BLaER1 treated with 17β-estradiol and CSF1 and Interleukin-3, amounts not matched to agents 10 nM and 100 nM (cell line): ENCODE data around the gene CKMT2.
"Not testable (repeated sequence)": the region's sequence is repeated elsewhere in the genome, so short reads cannot be mapped to it uniquely, and the experiment has no call there.

Experiments used
- H3K27ac ChIP-seq, 11 experiments: shearing (Covaris generic); formaldehyde crosslinking; 2 replicates each; pipeline ENCODE4 v1.8.1; 2022
- H3K27me3 ChIP-seq, 11 experiments: shearing (Covaris generic); formaldehyde crosslinking; 2 replicates each; pipeline ENCODE4 v1.8.1; 2022
- H3K36me3 ChIP-seq, 11 experiments: shearing (Covaris generic); formaldehyde crosslinking; 2 replicates each; pipeline ENCODE4 v1.8.1; 2022
- H3K4me1 ChIP-seq, 10 experiments: shearing (Covaris generic); formaldehyde crosslinking; 2 replicates each; pipeline ENCODE4 v1.8.1; 2022
- H3K4me2 ChIP-seq, 11 experiments: shearing (Covaris generic); formaldehyde crosslinking; 2 replicates each; pipeline ENCODE4 v1.8.1; 2022
- H3K4me3 ChIP-seq, 10 experiments: shearing (Covaris generic); formaldehyde crosslinking; 2 replicates each; pipeline ENCODE4 v1.8.1; 2022
- H3K9ac ChIP-seq, 11 experiments: shearing (Covaris generic); formaldehyde crosslinking; 2 replicates each; pipeline ENCODE4 v1.8.1; 2022
- H3K9me3 ChIP-seq, 11 experiments: shearing (Covaris generic); formaldehyde crosslinking; replicated peaks in 1 of 11; 2 replicates each; pipeline ENCODE4 v1.8.1; 2022
- H4K20me1 ChIP-seq, 11 experiments: shearing (Covaris generic); formaldehyde crosslinking; 2 replicates each; pipeline ENCODE4 v1.8.1; 2022
- Cebpa-rat ChIP-seq, 11 experiments: shearing (Covaris generic); IDR thresholded peaks; 2 replicates each; pipeline ENCODE4 v1.8.1; 2022

Gene CKMT2

GRCh38 chr5:81252904-81253303 is 19.8 kb downstream of the CKMT2 start:
- Histone ChIP-seq H3K4me1 (peaks cover 0 to 5% (median 0%) of the 10 kb centered on the region in 10 experiments; a peak in 4 of 20 replicates), H3K4me3 (no peak overlapping the region), H3K27me3 (no peaks in the 10 kb centered on the region), H3K9ac (no peak overlapping the region), H3K9me3 (peaks cover 0 to 13% (median 0%) of the 10 kb centered on the region in 11 experiments; a peak in 4 of 22 replicates), H3K4me2 (no peak overlapping the region), H3K27ac (no peak overlapping the region), H4K20me1 (no peaks in the 10 kb centered on the region), H3K36me3 (peaks cover 0 to 20% (median 7%) of the 10 kb centered on the region in 11 experiments; a peak in 8 of 22 replicates)
- no peak for TF ChIP-seq Cebpa-rat (IDR thresholded peaks at IDR 0.05)

DNA sequence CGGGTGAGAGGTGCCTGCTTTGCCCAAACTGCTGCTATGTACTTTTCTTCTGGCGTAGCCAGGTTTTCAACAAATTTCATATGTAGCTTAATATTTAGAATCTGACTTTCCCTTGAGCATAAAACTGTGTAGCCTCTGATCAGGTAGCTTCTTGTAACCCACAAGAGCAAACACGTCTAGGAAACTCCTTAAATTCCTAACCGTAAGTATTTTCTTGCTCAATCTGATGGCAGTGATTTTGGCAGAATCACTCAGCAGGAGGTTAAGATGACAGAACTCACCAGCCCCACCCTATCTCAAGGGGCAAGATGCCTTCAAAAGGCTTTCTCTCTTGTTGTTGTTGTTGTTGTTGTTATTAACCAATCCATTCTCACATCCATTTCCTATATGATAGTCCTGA is 20.8 kb downstream of the CKMT2 start:
- Histone ChIP-seq H3K4me2 (no peak overlapping the region), H3K27ac (no peak overlapping the region), H3K9ac (no peak overlapping the region), H4K20me1 (no peaks in the 10 kb centered on the region), H3K4me1 (peaks cover 0 to 12% (median 0%) of the 10 kb centered on the region in 10 experiments; a peak in 4 of 20 replicates), H3K4me3 (no peak overlapping the region), H3K9me3 (peaks cover 0 to 18% (median 1%) of the 10 kb centered on the region in 11 experiments; a peak in 7 of 22 replicates), H3K36me3 (peaks cover 4 to 21% (median 9%) of the 10 kb centered on the region in 11 experiments; a peak in 8 of 22 replicates), H3K27me3 (no peaks in the 10 kb centered on the region)
- no peak for TF ChIP-seq Cebpa-rat (IDR thresholded peaks at IDR 0.05)

GRCh38 chr5:81254886-81255559 is 21.9 kb downstream of the CKMT2 start:
- no peak overlapping the region for H3K9ac ChIP-seq
- no peak overlapping the region for H3K4me2 ChIP-seq
- H3K4me1 ChIP-seq, result peaks cover 0 to 12% (median 0%) of the 10 kb centered on the region in 10 experiments; a peak in 4 of 20 replicates
- peaks cover 0 to 29% (median 13%) of the 10 kb centered on the region in 11 experiments; a peak in 19 of 22 replicates for H3K9me3 ChIP-seq
- H3K4me3 ChIP-seq, result no peak overlapping the region
- peaks cover 4 to 29% (median 10%) of the 10 kb centered on the region in 11 experiments; a peak in 9 of 22 replicates for H3K36me3 ChIP-seq
- no peak overlapping the region for H3K27ac ChIP-seq
- TF ChIP-seq Cebpa-rat (IDR thresholded peaks at IDR 0.05), result no peak
- no peaks in the 10 kb centered on the region for H4K20me1 ChIP-seq
- no peaks in the 10 kb centered on the region for H3K27me3 ChIP-seq

- Histone ChIP-seq H3K4me2 (no peak overlapping the region), H4K20me1 (no peaks in the 10 kb centered on the region), H3K9ac (no peak overlapping the region), H3K36me3 (peaks cover 0 to 29% (median 9%) of the 10 kb centered on the region in 11 experiments; a peak in 7 of 22 replicates), H3K9me3 (peaks cover 11 to 47% (median 28%) of the 10 kb centered on the region in 11 experiments; a peak in 21 of 22 replicates), H3K27me3 (no peaks in the 10 kb centered on the region), H3K4me3 (no peak overlapping the region), H3K4me1 (peaks cover 0 to 12% (median 0%) of the 10 kb centered on the region in 10 experiments; a peak in 4 of 20 replicates), H3K27ac (no peak overlapping the region)
- no peak for TF ChIP-seq Cebpa-rat (IDR thresholded peaks at IDR 0.05)
Observed at GRCh38 chr5:81256766-81257165, 23.6 kb downstream of the CKMT2 start.

DNA sequence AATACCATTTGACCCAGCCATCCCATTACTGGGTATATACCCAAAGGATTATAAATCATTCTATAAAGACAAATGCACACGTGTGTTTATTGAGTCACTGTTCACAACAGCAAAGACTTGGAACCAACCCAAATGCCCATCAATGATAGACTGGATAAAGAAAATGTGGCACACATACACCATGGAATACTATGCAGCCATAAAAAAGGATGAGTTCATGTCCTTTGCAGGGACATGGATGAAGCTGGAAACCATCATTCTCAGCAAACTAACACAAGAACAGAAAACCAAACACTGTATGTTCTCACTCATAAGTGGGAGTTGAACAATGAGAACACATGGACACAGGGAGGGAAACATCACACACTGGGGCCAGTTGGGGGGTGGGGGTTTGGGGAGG is 29.7 kb downstream of the CKMT2 start:
- H3K4me2 ChIP-seq, H3K27me3 ChIP-seq, H3K27ac ChIP-seq, H3K9ac ChIP-seq, H4K20me1 ChIP-seq, H3K4me3 ChIP-seq: not testable (repeated sequence)
- Histone ChIP-seq H3K36me3 (peaks cover 0 to 14% (median 3%) of the 10 kb centered on the region in 11 experiments; a peak in 3 of 22 replicates), H3K4me1 (peaks cover 0 to 10% (median 0%) of the 10 kb centered on the region in 10 experiments; a peak in 4 of 20 replicates), H3K9me3 (peaks cover 25 to 51% (median 38%) of the 10 kb centered on the region in 11 experiments)

DNA sequence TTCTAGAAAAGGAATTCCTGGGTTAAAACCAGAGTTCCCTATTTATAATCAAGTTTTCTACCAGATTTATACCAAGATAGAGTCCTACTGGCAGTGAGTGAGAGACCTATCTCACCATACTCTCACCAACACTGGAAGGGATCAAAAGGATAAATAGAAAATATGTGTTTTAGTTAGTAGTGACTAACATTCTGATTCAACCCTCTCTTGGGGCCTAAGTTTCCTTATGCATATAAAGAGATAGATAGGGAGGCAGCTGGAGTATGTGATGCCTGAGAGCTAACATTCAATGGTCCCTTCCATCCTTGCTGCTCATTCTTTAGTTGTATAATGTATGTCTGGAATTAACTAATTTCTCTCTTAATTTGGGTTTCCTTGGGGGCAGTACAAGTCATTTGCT is 32.0 kb downstream of the CKMT2 start:
- H3K4me3 ChIP-seq, result no peak overlapping the region
- no peak overlapping the region for H3K9ac ChIP-seq
- no peaks in the 10 kb centered on the region for H3K27me3 ChIP-seq
- no peak overlapping the region for H3K4me2 ChIP-seq
- TF ChIP-seq Cebpa-rat (IDR thresholded peaks at IDR 0.05), result no peak
- peaks cover 0 to 26% (median 5%) of the 10 kb centered on the region in 10 experiments; a peak in 8 of 20 replicates for H3K4me1 ChIP-seq
- peaks cover 23 to 37% (median 28%) of the 10 kb centered on the region in 11 experiments for H3K9me3 ChIP-seq
- no peaks in the 10 kb centered on the region; a peak in 2 of 22 replicates for H3K36me3 ChIP-seq
- H3K27ac ChIP-seq, result no peak overlapping the region
- H4K20me1 ChIP-seq, result no peaks in the 10 kb centered on the region

DNA sequence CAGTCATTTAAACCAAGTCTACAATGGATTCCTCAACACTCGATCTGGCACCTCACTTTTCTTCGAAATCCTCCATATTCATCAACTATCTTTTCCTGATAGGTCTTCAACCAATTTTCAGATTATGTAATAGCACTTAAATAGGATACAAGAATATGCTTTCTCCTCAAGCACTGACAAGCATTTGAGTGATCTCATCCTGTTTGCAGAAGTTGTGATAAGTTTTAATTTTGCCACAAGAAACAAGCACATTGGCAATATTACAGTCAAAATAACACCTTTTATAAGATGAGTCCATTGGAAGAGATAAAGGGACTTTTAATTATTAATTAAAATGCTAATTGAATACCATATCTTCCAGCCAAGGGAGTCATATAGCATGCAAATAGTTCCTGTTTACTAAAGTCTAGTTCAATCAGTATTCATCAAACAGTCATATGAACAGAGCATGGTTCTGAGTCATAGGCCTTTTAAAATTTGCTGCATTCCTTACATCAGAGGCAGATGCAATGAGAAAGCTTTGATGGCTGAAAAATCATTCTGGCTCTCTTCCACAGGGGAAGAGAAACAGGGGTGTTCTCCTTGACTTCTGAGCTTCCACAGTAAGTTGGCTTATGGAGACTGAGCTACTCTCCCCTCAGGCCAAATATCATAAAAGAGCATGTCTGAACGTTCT is 35.5 kb downstream of the CKMT2 start:
- Histone ChIP-seq H3K36me3 (peaks cover 0 to 5% (median 0%) of the 10 kb centered on the region in 11 experiments; a peak in 5 of 22 replicates), H4K20me1 (no peaks in the 10 kb centered on the region), H3K4me1 (peaks cover 0 to 29% (median 5%) of the 10 kb centered on the region in 10 experiments; a peak in 8 of 20 replicates), H3K9me3 (peaks cover 32 to 44% (median 38%) of the 10 kb centered on the region in 11 experiments), H3K4me3 (no peak overlapping the region), H3K27me3 (no peaks in the 10 kb centered on the region), H3K9ac (0 out of 22 replicates have a peak overlapping the region, but pooled peaks of 2 of the 11 experiments have one; percentile 1 to 38), H3K27ac (peak overlapping the region in 3 of 11 experiments; percentile 12 to 74 (median 35); a peak in 6 of 22 replicates), H3K4me2 (peak overlapping the region in 2 of 11 experiments; percentile 36 to 62; a peak in 4 of 22 replicates)
- TF ChIP-seq Cebpa-rat (IDR thresholded peaks at IDR 0.05), result no peak

GRCh38 chr5:81269751-81270393 is 36.8 kb downstream of the CKMT2 start:
- peaks cover 0 to 5% (median 0%) of the 10 kb centered on the region in 11 experiments; a peak in 5 of 22 replicates for H3K36me3 ChIP-seq
- H3K4me2 ChIP-seq, result peak overlapping the region in 3 of 11 experiments; percentile 10 to 62 (median 36); a peak in 4 of 22 replicates
- H3K27me3 ChIP-seq, result no peaks in the 10 kb centered on the region
- H3K4me1 ChIP-seq, result peaks cover 0 to 29% (median 5%) of the 10 kb centered on the region in 10 experiments; a peak in 8 of 20 replicates
- peak overlapping the region in 2 of 11 experiments; percentile 35 to 74; a peak in 3 of 22 replicates for H3K27ac ChIP-seq
- no peak overlapping the region for H3K4me3 ChIP-seq
- no peak overlapping the region for H3K9ac ChIP-seq
- peaks cover 44 to 52% (median 49%) of the 10 kb centered on the region in 11 experiments for H3K9me3 ChIP-seq
- H4K20me1 ChIP-seq, result no peaks in the 10 kb centered on the region
- no peak for TF ChIP-seq Cebpa-rat (IDR thresholded peaks at IDR 0.05)

DNA sequence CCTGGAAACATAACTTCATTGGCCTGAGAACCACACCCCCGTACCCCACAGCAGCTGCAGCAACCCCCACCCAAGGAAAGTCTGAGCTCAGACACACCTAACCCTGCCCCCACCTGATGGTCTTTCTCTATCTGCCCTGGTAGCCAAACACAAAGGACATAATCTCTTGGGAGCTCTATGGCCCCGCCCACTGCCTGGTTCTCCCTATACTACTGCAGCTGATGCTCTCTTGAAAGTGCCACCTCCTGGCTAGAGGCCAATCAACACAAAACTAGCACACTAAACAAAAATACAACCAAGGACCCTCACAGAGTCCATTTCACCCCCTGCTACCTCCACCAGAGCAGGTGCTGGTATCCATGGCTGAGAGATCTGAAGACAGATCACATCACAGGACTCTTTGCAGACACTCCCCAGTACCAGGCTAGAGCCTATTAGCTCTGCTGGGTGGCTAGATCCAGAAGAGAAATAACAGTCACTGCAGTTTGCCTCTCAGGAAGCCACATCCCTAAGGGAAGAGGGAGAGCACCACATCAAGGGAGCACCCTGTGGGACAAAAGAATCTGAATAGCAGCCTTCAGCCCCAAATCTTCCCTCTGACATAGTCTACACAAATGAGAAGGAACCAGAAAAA is 37.4 kb downstream of the CKMT2 start:
- not testable (repeated sequence) for H3K36me3 ChIP-seq, H3K4me2 ChIP-seq, H3K27me3 ChIP-seq, H4K20me1 ChIP-seq, H3K9ac ChIP-seq, H3K27ac ChIP-seq, H3K4me3 ChIP-seq
- Histone ChIP-seq H3K9me3 (peaks cover 50 to 59% (median 56%) of the 10 kb centered on the region in 11 experiments), H3K4me1 (peaks cover 0 to 29% (median 5%) of the 10 kb centered on the region in 10 experiments; a peak in 8 of 20 replicates)
